GM12801 (cell line): ENCODE data around the gene PLXNA1.

Source experiments
- CTCF ChIP-seq: IDR thresholded peaks from one replicate; pipeline ENCODE4 v1.5.1; 2011; ENCODE audit warnings: control low read depth; ENCODE audit not compliant: insufficient read length; ENCODE audit errors: extremely low read depth

The PLXNA1 gene

GRCh38 chr3:126955004-126955790 lies 27.7 kb upstream of the PLXNA1 start:
- TF ChIP-seq CTCF, result no peak

- no peak for TF ChIP-seq CTCF
Measured at GRCh38 chr3:126956361-126956760, 26.6 kb upstream of the PLXNA1 start.

GRCh38 chr3:126956866-126957650 lies 25.9 kb upstream of the PLXNA1 start:
- no peak for TF ChIP-seq CTCF

GRCh38 chr3:126957776-126958637 lies 24.9 kb upstream of the PLXNA1 start:
- TF ChIP-seq CTCF, result no peak

- TF ChIP-seq CTCF, result no peak
Measured at GRCh38 chr3:126958638-126959085, 24.3 kb upstream of the PLXNA1 start.

- no peak for TF ChIP-seq CTCF
Measured at GRCh38 chr3:126959136-126959920, 23.6 kb upstream of the PLXNA1 start.
